SIG-M5 treated with dmso at 0.1 percent for 504 hours (cell line): Measurements from ENCODE around the gene ATP10A.

Experiments used
- DNase-seq: peaks from one replicate; lab custom pipeline; 2025; ENCODE audit not compliant: unreplicated experiment; lab: John Stamatoyannopoulos, UW

The ATP10A gene

GRCh38 chr15:25863111-25863967 is at the start of gene ATP10A:
TSS of gene ATP10A (minus strand) at chr15:25863327. CDS start at chr15:25863096, 231 bp downstream.
- DNase-seq = no peak

DNA sequence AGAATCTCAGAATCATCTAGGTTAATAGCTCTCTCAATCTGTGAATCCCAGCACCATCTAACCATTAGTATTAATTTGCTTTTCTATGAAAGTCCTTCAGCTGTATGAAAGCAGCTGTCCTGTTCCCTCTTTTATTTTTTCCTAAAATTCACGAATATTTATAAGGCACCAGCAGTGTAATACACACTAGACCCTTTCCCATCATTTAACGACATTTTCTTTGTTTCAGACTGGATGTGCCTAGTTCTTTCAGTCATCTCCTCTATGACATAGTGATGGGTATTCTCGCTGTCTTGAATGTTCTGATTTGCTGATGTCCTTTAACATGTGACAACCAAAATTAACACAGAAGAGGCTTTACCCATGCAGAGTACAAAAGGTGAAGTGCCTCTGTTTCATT is 48.9 kb upstream of the ATP10A start:
- DNase-seq = no peak

DNA sequence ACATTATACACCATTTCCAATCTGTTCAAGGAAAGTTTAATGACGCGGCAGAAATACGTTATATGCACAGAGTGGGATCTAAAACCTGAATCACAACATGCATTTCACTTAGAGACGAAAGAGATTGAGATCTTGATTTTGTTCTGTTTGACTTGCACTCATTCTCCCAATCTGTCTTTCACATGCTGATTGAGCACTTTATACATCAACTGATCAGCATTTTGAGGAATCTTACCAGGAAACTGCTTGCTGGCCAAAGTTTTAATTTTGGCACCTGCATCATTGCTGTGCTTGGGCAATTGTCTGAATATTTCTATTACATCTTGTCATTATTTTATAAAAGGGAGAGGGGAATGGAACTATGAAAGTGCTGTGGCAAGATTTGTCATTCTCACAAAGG is 47.7 kb upstream of the ATP10A start:
- DNase-seq = no peak

- no peak for DNase-seq
Observed at GRCh38 chr15:25909806-25910205, 46.7 kb upstream of the ATP10A start.

DNA sequence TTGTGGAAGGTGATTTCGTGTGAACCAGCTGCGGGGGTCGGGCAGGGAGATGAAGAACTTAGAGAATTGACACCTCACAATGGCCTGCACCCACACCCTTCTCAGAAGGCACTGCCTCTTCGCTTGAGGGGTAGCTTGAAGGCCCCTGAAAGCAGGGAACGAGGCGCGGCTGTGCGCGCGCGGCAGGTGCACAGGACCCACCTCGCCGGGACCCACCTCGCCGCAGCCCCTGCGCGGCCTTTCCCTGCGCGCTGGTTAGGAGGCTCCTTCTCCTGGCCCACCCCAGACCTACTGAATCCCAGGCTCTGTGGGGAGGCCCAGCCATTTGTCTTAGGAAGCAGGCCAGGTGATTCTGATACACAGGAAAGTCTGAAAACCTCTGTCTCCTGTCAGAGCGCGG is 46.2 kb upstream of the ATP10A start:
- no peak for DNase-seq

- DNase-seq = no peak
Observed at GRCh38 chr15:25905140-25905539, 42.0 kb upstream of the ATP10A start.

- no peak for DNase-seq
Observed at GRCh38 chr15:25903024-25903581, 40.0 kb upstream of the ATP10A start.

DNA sequence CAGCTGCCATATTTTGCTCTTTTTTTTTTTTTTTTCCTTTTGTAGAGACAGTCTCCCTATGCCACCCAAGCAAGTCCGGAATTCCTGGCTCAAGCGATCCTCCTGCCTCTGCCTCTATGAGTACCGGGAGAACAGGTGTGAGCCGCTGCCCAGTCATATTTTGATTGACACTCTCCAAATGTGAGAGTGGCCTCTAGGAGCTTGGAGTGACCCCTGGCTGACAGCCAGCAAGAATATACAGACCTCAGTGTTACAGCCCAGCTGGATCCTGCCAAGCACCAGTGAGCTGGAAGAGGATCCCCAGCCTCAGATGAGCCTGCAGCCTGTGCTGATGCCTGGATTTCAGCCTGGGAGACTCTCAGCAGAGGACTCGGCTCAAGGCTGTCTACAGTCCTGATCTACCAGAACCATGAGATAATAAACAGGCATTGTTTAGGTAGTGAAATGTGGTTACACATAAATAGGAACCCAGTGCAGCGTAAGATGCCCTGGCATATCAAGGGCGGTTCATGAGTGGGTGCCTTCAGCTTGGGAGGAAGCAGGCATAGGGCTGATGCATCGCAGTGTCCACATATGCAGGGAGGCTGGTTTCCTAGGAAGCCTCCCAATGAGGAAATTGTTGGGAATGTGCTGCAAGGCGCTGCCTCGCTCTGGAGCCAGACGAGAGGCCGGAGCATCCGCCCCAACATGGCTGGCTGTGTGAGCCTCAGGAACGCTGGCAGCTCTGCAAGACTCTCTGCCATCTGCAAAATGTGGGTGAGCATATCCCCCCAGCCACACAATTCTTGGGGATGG is 38.9 kb upstream of the ATP10A start:
- no peak for DNase-seq

DNA sequence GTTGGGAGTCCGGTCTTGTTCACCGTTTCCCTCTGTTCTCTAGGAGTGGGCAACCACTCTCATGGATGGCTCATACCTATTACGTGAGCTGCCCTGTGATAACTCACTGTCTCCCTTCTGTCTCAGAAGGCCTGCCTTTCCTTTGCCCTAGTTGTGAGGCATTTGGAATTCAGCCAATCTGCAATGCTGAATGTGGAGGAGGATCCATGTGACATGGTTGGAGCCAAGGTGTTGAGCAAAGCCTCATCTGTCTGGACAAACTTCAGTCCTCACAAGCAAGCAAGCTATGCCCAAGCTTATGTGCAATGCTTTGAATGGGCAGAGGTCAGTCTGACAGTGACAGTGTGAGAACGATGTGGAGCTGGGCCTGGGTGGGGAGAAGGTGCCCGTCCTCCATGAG is 37.8 kb upstream of the ATP10A start:
- no peak for DNase-seq

DNA sequence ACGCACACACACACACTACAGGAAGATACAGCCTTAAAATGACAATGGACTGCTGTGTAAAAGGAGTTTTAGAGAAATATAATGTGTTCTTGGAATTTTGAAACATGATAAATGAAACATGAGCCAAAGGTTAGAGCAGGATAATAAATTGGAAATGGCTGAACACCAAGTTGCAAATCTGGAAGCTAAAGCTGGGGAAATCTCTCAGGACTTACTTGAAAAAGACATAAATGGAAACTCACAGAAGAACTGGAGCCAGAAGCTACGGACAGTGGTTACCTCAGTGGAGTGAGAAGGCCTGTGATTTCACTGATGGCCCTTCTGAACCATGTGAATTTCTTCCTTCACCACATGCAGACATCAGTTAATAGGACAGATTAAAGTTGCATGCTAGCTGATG is 37.3 kb upstream of the ATP10A start:
- no peak for DNase-seq

- DNase-seq = no peak
Observed at GRCh38 chr15:25899870-25900269, 36.7 kb upstream of the ATP10A start.

DNA sequence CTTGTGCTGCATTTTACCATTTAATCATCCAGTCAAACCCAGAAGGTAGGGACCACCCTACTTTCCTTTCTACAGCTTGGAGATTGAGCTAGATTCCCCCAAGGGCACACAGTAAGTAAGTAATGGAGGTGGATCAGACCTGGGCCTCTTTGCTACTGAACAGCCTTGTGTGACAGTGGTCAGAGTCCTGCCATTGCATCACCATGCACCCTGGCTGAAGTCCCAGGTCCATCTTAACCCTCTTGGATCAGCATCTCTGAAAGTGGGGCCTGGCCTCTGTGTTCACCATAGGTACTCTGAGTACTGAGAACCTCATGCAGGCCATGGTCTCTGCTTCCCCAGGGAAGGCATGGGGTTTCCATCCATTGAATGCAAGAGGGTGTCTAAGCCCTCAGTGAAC is 34.5 kb upstream of the ATP10A start:
- no peak for DNase-seq

DNA sequence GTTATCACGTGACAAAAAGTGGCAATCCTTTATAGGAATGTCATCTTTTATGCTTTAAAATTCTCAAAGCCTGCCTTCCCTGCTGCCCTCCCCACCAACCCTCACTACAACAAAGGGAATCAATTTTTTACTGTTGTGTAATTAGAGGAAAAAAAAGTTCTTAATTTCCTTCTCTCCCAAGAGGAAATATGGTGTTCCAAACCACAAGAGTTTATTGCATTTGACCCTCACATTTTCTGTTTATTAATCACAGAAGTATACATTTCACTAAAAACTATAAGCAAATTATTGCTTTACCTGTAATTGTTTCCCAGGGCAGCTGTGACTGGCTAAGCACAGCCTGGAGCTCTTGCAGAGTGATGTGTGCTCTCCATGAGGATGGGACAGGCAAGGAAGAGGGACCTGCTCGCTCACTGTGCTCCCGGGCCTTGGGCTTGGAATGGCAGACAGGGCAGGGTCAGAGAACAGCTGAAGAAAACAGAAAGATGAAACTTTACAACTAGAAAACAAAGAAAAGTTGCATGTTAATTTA is 31.3 kb upstream of the ATP10A start:
- no peak for DNase-seq

GRCh38 chr15:25893596-25893995 is 30.5 kb upstream of the ATP10A start:
- DNase-seq = no peak

DNA sequence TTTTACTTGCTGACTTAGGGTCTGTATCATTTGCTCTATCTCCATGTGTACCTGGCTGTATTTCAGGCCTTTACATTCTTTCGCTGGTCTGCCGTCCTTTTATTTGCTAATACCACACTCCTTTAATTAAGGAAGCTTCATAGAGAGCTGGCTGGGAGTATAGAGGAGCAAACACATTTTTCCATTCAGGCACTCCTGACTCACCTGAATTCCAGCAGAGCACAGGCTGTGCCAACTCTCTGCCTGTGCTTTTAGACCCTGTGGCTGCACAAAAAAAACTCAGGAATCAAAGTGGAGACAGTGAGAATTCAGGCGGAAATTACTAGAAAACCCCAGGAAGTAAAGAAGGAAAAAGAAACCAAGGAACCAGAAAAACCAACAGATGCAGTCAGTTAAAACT is 29.0 kb upstream of the ATP10A start:
- no peak for DNase-seq

- no peak for DNase-seq
Observed at GRCh38 chr15:25891081-25891480, 28.0 kb upstream of the ATP10A start.

DNA sequence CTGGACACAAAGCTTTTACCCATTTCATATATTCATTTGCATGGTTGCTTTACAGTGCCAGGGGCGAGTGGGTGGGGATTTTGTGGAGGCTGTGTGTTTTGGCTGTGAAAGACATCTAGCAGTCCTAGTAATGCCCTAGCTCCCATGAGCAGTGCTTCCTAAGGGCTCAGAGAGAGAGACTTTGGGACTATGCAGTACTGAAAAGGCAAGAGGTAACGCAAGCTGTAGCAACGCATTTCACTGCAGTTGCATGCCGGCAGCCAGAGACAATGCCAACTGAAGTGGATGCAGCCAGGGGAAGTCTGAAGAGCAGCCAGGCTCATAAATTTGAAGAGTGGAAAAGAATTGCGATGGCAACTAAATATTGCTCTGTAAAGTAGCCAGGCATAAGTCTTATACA is 27.4 kb upstream of the ATP10A start:
- DNase-seq = no peak

- DNase-seq = no peak
Observed at GRCh38 chr15:25887870-25888269, 24.7 kb upstream of the ATP10A start.

GRCh38 chr15:25886498-25887140 is 23.5 kb upstream of the ATP10A start:
- DNase-seq = no peak

DNA sequence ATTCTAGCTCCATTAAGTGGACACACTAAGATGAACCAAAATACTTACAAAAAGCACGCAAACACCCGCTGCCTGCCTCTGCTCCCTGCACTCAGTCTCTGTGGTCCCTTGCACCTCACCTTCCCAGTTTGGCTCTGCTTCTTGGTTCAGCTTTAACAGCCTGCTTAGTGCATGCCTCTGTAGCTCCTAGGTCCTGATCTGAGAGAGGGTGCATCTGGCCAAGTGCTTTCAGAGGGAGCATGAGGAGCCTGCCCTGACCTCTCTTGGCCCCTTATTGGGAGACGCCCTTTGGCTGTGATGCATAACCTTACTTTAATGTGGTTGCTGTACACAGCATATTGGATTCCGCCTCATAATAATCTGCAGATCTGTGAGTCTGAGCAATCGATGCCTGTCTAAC is 21.2 kb upstream of the ATP10A start:
- no peak for DNase-seq
